ENCODE data around the gene ERMAP. TPM values are rescaled to one million over a fixed set of nuclear protein-coding genes. Genes with fewer than 3 reads are reported as not detected.

Gene ERMAP
- total and polyA plus RNA-seq, 10 of the 15 experiments (the other 5 are each of a cell fraction or from before 2014, with no cell fraction given): 1.4 to 6.8 (median 4.1) TPM

DNA sequence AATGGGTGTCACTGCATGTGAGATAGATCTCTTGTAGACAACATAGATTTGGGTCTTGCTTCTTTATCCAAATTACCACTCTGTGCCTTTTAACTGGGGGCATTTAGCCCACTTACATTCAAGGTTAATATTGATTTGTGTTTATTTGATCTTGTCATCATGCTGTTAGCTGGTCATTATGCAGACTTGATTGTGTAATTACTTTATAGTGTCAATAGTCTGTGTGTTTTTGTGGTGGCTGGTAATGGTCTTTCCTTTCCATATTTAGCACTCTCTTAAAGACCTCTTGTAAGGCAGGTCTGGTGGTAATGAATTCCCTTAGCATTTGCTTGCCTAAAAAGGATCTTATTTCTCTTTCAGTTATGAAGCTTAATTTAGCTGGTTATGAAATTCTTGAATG is 59.1 kb downstream of the ERMAP start:
- Histone ChIP-seq H3K4me2 (ENCODE audit: control insufficient read depth, insufficient read depth) (no peak overlapping the region), H3K9ac (ENCODE audit: control insufficient read depth, insufficient read depth, low read length) (no peak overlapping the region), H3K9me3 (replicated peaks; ENCODE audit: control insufficient read depth, insufficient read depth, low read length) (peaks cover 2% of the 10 kb centered on the region; the same call in 2 of the 3 replicates), H3K36me3 (ENCODE audit: control insufficient read depth in 2 of 2, insufficient read depth in 2 of 2, low read length in 1 of 2) (no peaks in the 10 kb centered on the region), H3K79me2 (ENCODE audit: control insufficient read depth, insufficient read depth, low read length) (no peaks in the 10 kb centered on the region), H3K27ac (ENCODE audit: control insufficient read depth, insufficient read depth) (no peak overlapping the region), H2AFZ (ENCODE audit: control insufficient read depth, low read depth, low read length) (no peak overlapping the region), H4K20me1 (ENCODE audit: control insufficient read depth, insufficient read depth) (no peaks in the 10 kb centered on the region), H3K4me3 (no peak overlapping the region), H3K4me1 (ENCODE audit: control insufficient read depth, insufficient read depth, low read length) (no peaks in the 10 kb centered on the region), H3K27me3 (replicated peaks in 1 of 2; ENCODE audit: control insufficient read depth in 2 of 2, insufficient read depth in 2 of 2, low read length in 1 of 2) (peaks cover 0 to 2% of the 10 kb centered on the region in 2 experiments; a peak in 3 of 4 replicates)
- ChIA-PET SMC1A (ENCODE audit: uncharacterized antibody, unreplicated experiment) (interaction anchor here (1.0 kb wide), 1 partner anchor 37 kb away, joined by 3 read pairs; no protein-coding TSS in a partner anchor), CTCF (no interaction called here), POLR2A (no interaction called here), RAD21 (ENCODE audit: unreplicated experiment) (no interaction called here)
- TF ChIP-seq, protein P1, sequence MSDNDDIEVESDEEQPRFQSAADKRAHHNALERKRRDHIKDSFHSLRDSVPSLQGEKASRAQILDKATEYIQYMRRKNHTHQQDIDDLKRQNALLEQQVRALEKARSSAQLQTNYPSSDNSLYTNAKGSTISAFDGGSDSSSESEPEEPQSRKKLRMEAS (IDR thresholded peaks at IDR 0.05; ENCODE audit: low read depth, low read length): no peak
- TF ChIP-seq MEF2B (IDR thresholded peaks at IDR 0.05; ENCODE audit: partially characterized antibody, poor library complexity, severe bottlenecking) (no peak), SIX5 (IDR thresholded peaks at IDR 0.05; ENCODE audit: low read depth, low read length, severe bottlenecking) (no peak), SUZ12 (IDR thresholded peaks at IDR 0.05; ENCODE audit: unreplicated experiment) (no peak)
- in situ Hi-C loops (cut with MboI): no loop called here
- intact Hi-C loops (cut with micrococcal nuclease; ENCODE audit: unreplicated experiment): no loop called here
- DNase-seq (ENCODE audit: low read depth, low spot score) (no peak), FAIRE-seq (peak; percentile 75), ATAC-seq (no peak)
- BruUV-seq (replicated peaks): no TSS peak

DNA sequence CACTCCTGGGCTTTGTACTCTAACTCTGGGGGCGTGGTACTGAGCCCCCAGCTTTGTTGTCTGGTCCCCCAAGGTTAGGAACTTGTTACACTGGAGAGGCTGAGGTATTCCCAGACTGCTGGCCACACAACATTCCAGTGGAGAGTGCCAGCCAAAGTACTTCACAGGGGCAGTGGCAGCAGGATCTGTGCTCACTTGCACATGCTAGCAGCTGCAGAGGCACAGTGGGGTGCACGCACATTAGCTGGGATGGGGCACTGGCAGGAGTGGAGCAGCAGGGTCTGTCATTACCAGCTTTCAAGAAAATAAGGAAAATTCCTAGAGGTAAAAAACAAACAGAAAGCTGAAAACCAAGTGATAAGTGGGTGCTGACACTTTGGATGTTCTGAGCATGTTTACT is 60.5 kb downstream of the ERMAP start:
- Histone ChIP-seq H3K4me1 (ENCODE audit: control insufficient read depth, insufficient read depth, low read length) (no peaks in the 10 kb centered on the region), H3K27ac (ENCODE audit: control insufficient read depth, insufficient read depth) (no peak overlapping the region), H3K36me3 (ENCODE audit: control insufficient read depth in 2 of 2, insufficient read depth in 2 of 2, low read length in 1 of 2) (no peaks in the 10 kb centered on the region), H4K20me1 (ENCODE audit: control insufficient read depth, insufficient read depth) (no peaks in the 10 kb centered on the region), H3K9me3 (replicated peaks; ENCODE audit: control insufficient read depth, insufficient read depth, low read length) (peaks cover 2% of the 10 kb centered on the region; the same call in 2 of the 3 replicates), H3K9ac (ENCODE audit: control insufficient read depth, insufficient read depth, low read length) (no peak overlapping the region), H3K4me2 (ENCODE audit: control insufficient read depth, insufficient read depth) (no peak overlapping the region), H3K27me3 (replicated peaks in 1 of 2; ENCODE audit: control insufficient read depth in 2 of 2, insufficient read depth in 2 of 2, low read length in 1 of 2) (peaks cover 0 to 2% of the 10 kb centered on the region in 2 experiments; a peak in 3 of 4 replicates), H3K4me3 (no peak overlapping the region), H2AFZ (ENCODE audit: control insufficient read depth, low read depth, low read length) (no peak overlapping the region), H3K79me2 (ENCODE audit: control insufficient read depth, insufficient read depth, low read length) (no peaks in the 10 kb centered on the region)
- DNase-seq (ENCODE audit: low read depth, low spot score) (no peak), ATAC-seq (no peak), FAIRE-seq (no peak)
- BruUV-seq (replicated peaks): no TSS peak
- SMC1A ChIA-PET (ENCODE audit: uncharacterized antibody, unreplicated experiment): interaction anchor here (0.6 to 0.7 kb wide), 3 partner anchors 216 to 506 kb away, joined by 3 read pairs; no protein-coding TSS in a partner anchor
- intact Hi-C loops (cut with micrococcal nuclease; ENCODE audit: unreplicated experiment) (no loop called here), in situ Hi-C loops (cut with MboI) (no loop called here)
- WGBS (ENCODE audit: insufficient coverage, insufficient replicate concordance, low lambda C conversion rate, missing lambda C conversion rate): 13% methylated on average over 2 of the region's 2 CpGs
- POLR2A ChIA-PET: no interaction called here
- TF ChIP-seq EZH2 (IDR thresholded peaks at IDR 0.05; ENCODE audit: borderline replicate concordance, control insufficient read depth, low read depth, low read length) (no peak), SREBF2 (IDR thresholded peaks at IDR 0.05; ENCODE audit: low read length) (no peak), MXI1 (IDR thresholded peaks at IDR 0.05; ENCODE audit: low read depth, low read length) (no peak), KAT2A (conservative IDR thresholded peaks at IDR 0.05; ENCODE audit: control insufficient read depth, low read depth, low read length) (no peak)
- RAD21 ChIA-PET (ENCODE audit: unreplicated experiment): no interaction called here
- CTCF ChIA-PET: no interaction called here
